NCI-H2081 treated with DMSO at 0.1 percent for 48 hours (cell line): ENCODE data around the gene TOR1B.

ENCODE experiments used
- DNase-seq: peaks from one replicate; lab custom pipeline; 2025; lab: John Stamatoyannopoulos, UW

The TOR1B gene

DNA sequence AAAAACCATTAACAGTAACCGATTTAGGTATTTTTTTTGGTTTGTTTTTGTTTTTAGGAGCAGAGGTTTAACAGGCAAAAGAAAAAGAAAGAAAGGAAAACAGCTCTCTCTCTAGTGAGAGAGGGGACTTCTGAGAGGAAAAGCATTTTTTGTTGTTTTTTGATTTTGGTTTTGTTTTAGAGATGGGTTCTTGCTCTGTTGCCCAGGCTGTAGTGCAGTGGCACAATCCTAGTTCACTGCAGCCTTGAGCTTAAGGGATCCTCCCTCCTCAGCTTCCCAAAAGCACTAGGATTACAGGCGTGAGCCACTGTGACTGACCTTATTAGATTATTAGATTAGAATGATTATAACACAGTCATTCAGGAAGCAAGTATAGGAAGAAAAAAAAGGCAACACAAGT lies 42.4 kb downstream of the TOR1B start:
- no peak for DNase-seq

DNA sequence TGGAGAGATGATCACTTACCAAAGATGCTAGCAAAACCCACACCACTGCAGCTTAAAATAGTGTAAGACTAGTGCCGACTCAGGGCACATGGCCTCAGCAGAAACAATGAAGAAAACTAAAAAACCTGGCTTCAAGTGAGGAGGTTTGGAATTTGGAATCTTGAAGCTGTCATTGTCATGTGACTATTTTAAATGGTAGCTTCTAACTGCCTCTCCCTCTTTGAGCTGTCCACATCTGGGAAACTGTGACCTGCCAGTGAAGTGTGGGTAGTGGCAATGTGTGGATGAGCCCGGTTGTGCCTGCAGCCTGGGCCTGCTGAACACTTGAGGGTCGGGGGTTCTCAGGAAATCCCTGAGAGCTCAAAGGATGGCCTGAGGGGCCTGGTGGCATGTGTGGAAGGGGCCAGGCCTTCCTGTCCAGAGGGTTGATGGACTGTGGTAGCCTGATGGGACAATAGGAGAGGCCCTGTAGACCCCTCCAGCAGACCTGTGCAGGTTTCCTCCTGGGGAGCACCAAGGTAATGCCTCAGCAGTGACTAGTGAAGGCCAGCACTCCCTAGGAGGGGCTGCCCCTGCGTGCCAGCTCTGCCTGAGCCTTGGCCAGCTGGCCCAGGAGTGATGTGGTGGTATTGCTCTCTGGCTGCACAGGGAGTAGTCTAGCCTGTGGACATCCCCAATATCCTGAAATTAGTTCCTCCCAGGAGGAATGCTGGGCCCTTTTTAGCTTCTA lies 45.9 kb downstream of the TOR1B start:
- no peak for DNase-seq

DNA sequence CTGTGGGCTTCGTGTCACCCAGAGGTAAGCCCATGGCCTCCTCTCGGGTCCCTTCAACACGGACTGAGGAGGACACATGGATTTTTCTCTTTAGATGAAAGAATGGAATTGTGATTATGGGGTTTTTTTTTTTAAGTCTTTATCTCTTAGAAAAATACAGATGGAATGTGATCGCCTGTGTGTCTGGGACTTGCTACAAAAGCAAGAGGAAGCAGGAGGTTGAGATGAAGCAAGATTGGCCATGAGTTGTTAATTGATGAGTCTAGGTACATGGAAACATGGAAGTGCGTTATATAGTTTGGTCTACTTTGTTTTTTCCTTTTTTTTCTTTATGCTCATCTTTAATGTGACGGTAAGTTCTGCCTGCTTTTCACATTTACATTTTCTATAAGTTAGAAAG lies 46.9 kb downstream of the TOR1B start:
- DNase-seq: no peak

DNA sequence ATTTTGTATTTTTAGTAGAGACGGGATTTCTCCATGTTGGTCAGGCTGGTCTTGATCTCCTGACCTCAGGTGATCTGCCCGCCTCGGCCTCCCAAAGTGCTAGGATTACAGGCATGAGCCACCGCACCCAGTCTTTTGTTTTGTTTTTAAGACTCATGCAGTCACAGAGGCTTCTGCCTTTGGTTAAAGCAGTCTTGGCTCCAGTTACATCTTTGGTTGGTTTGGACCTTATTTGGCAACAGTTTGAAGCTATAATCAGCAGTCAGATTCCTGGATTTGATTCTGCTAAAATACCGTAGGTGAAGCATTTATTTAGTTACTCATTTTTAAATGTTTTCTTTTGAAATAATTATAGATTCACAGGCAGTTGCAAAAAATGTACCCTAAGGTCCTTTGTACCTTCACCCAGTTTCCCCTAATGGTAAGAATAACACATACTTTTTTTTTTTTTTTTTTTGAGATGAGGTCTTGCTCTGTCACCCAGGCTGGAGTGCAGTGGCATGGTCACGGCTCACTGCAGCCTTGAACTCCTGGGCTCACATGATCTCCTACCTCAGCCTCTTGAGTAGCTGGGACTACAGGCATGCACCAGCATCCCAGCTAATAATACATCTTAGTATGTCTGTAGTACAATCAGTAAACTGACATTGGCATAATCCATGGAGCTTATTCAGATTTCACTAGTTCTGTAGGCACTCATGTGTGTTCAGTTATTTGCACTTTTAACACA lies 48.0 kb downstream of the TOR1B start:
- DNase-seq: no peak

DNA sequence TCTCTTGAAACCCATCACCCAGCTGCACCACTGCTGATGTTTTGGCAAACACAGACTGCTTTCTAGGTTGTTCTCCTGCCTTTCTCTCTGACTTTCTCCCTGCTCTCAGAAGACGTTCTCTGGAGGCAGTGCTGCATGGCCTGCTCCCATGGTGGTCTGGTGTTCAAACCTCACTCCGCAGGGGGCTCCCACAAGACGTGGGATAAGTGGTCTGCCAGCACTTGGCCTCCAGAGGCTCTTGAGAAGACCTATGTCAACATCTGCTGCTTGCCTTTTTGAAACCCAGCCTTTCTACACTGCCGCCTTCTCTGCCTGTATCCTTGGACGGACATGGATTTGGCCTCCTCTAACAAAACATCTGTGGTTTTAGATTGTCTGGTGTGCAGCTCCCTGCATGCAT lies 48.8 kb downstream of the TOR1B start:
- DNase-seq: no peak

DNA sequence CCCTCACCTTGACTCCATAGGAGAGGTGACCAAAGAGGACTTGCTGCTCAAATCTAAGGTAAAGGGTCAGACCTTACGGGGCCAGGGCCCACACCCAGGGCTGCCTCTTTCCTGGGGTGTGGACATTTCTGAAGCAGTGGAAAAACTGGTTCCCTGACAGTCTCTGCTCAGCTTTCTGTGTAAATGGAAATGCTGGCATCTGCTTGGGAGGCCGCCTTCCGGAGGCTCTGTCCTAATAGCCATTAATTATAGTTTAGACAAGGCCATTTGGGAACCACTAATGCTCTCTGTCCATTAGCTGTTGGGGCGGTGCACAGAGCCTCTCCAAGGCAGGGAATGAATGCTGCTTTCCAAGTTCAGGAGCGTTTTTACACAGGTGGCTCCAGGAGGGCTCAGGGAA lies 49.6 kb downstream of the TOR1B start:
- DNase-seq: no peak

DNA sequence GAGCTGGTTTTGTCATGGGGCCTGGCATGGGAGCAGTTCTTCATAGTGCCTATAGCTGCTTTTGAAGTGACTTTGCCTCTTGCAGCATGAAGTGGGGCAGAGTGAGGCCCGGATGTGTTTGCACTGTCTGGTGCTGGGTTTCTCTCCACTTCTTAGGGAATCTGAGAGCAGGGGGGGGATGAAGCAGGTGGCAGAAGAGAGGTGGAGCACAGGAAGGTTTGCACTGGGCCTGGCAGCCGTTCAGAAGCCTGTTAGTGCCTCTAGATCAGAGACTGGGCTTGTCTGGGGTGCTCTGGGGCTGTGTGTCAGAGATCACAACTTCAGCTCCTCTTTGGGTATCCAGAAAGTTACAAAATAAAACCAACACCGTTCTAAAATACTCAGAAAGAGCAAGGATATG lies 50.6 kb downstream of the TOR1B start:
- DNase-seq: no peak

DNA sequence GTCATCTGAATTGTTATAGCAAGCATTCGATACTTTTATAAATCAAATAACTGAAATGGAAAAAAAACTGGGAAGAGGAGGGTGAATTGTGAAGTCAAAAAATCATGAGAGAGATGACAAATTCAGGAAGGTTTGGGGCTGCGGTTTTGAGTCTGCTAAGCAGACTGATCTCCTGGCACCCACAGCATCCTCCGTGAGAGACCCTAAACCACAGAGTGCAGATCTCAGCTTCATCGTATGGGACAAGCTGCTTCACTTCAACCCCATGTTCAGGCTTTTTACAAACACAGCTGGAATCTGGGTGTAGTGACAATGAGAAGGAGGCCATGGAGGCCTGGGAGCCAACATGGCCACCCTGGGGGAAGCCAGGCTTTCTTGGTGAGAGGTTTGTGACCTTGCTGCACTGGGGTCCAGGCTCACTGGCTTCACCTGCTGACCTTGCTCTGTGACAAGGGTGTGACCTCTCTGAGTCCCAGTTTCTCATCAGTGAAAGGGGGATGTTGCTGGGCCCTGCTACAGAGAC lies 51.7 kb downstream of the TOR1B start:
- no peak for DNase-seq

DNA sequence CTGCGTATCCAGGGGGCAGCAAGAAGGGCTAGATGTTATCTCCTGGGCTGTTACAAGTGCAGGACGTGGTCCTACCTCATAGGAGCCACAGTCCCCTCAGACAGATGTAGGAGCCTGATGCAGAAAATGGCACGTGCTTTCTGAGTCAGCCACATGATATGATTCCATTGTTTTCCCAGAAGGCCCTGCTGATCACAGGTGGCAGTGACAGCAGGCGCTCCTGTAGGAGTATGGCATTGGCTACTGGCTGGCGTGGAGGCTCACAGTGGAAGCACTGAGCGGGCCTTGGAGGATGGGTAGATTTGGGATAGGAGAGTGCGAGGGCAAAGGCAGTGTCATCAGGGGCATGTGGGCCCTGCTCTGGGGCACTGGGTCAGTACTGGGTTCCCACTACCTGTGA lies 54.2 kb downstream of the TOR1B start:
- DNase-seq: no peak

DNA sequence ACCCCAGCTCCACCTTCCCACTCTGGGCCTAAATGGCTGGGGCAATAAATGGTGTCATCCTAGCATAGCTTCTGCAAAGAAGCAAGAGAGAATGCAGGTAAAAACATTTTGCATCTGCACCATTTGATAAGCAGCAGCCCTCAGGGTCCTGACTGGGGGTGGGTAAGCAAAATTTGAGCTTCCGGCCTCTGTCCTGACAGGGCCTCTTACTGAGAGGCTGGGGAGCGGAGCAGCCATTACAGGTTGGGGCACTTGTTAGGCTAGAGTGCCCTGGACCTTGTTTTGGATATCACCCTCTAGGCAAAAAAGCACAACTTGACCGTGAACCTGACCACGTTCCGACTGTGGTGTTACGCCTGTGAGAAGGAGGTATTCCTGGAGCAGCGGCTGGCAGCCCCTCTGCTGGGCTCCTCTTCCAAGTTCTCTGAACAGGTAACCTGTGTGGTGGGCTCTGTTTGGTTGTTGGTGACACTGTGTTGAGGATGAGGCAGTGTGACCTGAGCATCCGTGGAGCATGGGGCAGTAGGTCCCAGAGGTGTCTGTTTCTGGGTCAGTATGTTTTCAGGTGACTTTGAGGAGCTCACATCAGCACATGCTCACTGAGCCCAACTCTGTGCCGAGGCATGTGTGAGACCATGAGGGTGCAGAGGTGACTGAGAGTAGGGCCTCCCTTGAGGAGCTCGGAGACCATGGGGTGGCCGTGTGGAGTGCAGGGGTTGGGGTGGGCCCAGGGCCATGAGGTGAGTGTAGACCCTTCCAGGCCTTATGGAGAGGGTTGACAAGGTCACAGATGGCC lies 55.4 kb downstream of the TOR1B start:
- DNase-seq: no peak
